ENCODE results near the gene SH3RF3.

The SH3RF3 gene

GRCh38 chr2:109476641-109477441, 347.8 kb downstream of the SH3RF3 start:
- no peak for DNase-seq (ENCODE audit: low spot score)

DNA sequence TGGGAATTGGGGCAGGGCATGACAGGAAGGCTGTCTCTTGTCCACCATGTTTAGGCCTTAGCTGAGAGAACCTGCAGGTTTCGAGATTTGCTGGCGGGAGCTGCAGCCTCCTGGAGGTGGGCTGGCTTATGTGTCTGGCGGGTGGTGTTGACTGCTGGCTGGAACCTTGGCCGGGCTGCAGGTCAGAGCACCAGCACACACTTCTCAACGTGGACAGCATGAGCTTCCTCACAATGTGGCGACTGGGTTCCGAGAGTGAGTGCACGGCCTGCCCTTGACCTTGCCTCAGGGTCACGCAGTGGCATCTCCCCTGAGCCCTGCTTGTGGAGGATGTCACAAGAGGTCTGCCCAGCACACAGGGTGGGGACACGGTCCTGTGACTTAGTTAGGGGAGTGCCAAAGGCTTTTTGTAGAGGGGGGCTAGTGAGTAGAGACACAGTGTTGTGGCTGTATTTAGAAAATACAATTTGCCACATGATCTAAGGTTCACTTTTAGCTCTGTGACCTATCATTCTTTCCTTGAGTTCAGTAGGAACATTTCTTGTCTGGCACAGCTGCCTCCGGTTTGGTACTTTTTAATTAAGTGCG, 350.0 kb downstream of the SH3RF3 start:
- no peak for DNase-seq (ENCODE audit: low spot score)

GRCh38 chr2:109479804-109480203, 350.8 kb downstream of the SH3RF3 start:
- DNase-seq (ENCODE audit: low spot score) = no peak

DNA sequence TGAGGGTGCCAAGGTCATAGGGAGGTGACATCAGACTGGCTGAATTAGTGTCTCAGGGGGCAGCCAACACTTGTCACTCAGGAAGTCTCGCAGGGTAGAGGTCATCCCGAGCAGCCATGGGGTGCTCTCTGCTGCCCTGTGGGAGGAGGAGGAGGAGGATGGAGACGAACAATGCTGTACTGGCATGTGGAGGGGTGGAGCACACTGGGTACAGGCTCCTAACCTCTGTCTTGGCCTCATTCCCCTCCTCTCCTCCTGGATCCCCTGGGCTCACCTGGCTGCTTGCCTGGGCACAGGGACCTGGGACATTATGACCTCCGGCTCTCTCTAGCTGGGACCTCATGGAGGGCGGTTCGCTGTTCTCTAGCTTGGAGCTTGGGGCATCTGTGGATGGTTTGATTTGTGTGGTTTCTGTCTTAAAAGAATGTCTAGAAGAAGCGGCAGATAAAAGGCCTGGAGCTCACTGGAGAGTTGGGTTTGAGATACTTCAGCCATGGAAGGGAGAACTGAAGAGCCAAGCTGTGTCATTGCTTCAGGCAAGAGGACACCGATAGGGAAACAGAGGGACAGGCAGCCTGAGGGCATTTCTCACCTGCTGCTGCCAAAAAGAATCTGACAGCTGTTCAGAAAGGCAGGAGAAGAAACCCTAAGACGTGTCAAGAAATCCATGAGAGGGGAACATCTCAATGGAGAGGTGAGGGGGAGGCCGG, 351.6 kb downstream of the SH3RF3 start:
- DNase-seq (ENCODE audit: low spot score) = no peak

DNA sequence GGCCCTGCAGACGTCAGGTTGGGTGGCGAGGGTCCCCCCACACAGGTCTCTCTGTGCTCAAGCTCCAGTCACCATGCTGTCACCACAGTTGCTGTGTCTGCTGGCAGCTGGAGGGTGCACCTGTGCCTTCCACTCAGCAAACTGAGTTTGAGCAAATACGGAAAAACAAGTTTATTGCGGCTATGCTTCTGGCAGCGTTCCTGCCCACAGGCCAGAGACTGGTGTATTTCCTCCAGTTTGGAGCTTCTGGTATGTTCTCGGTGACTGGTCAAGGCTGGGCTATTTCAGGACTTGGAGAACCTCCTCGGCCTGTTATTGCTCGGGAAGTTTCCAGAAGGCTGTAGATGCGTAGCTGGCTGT, 352.2 kb downstream of the SH3RF3 start:
- DNase-seq (ENCODE audit: low spot score) = no peak

DNA sequence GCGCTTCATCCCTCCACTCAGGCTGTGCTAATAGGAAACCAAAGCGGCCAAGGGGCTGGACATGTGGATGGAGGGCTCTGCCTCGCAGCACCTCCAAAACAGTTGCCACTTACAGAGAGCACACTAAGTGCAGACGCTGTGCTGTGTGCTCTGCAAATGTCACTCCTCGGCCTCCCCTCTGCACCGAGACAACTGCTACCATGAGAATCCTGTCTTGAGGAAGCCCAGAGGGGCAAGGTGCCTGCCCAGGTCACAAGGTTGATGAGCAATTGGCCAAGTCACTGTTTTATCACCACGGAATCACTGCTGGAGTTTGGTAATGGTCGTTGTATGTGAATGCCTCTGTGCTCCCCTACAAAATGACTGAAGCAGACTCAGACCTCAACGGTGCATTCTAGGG, 352.6 kb downstream of the SH3RF3 start:
- DNase-seq (ENCODE audit: low spot score) = no peak

DNA sequence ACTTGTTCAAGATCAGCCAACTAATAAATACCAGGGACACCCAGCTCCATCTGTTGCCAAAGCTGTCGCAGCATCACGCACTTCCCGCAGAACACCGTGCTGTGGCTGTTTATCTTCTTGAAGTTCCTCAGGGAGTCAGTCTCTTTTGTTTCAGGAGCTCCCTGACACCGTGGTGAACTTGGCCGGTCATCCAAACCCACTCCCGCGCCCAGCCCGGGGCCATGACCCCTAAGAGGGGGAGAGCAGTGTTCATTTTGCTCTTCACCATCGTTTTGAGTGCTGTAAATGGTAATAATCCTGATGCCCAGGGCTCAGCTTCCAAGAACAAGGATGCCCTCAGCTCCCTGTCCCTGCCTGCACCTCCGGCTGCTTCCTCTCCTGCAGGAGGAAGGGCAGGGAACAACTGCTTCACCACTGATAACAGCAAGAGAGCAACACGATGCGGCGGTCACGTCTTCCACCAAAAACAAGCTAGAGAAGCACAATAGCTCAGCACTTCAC, 353.4 kb downstream of the SH3RF3 start:
- DNase-seq (ENCODE audit: low spot score) = no peak

GRCh38 chr2:109486711-109487535, 357.9 kb downstream of the SH3RF3 start:
- no peak for DNase-seq (ENCODE audit: low spot score)

DNA sequence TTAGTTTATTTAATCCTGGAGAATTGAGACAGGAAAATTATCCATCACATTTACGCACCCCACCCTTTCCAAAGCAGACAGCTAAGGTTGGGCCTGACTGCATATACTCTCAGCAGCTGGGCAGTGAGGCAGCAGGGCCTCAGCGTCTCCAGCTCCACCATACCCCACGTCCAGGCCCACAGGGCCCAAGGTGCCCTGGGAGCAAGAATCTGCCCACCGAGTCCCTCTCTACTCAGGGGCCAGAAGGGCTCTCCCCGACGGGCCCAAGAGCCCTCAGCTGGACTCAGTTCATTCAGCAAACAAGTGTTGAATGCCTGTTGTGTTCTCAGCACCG, 358.5 kb downstream of the SH3RF3 start:
- DNase-seq (ENCODE audit: low spot score) = no peak

DNA sequence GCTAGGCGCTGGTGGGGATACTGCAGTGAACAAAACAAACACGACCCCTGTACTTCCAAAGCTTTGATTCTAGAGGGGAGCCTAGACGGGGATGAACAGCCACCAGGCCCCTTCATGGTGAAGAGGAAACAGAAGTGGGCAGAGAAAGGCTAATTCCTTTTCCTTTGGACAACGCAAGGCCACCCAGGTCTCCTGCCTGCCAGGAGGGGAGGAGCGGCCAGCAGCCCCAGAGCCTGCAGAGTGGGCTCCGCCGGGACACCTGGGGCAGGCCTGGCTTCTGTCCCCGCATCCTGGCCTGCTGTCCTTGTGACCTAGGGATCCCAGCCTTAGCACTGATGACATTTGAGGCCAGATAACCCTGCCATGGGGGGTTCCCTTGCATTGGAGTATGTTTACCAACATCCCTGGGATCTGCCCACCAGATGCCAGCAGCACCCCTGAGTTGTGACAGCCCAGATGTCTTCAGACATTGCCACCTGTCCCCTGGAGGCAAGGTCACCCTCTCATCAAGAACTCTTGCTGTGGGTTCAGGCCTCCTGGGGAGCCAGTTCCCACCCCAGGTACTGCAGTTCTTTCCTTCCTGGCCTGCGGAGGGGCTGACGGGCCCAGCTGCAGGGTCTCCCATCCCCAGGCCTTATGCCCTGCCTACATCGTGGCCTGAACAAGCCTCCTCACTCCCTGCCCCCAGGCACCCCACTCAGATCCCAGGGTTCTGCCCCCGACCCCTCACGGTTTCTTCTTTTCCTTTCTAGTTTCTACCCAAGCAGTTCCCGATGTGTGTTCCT, 359.1 kb downstream of the SH3RF3 start:
- no peak for DNase-seq (ENCODE audit: low spot score)

DNA sequence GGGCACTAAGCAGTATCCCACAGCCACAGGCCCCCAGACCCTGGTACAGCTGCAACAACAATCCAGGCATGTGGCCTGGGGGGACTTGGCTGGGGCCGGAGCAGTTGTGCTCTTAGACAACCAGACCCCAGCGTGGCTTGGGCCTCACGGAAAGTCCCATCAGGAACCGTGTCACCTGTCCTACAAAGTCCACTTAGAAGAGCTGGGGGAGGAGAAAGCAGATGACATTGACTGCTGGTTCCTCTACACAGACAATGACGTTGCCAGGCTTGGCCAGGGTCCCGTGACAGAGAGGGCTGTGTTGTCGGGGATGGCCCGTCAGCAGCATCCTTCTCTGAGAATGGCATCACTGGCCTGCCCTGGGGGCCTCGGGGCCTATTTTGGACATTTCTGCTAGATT, 360.3 kb downstream of the SH3RF3 start:
- no peak for DNase-seq (ENCODE audit: low spot score)

DNA sequence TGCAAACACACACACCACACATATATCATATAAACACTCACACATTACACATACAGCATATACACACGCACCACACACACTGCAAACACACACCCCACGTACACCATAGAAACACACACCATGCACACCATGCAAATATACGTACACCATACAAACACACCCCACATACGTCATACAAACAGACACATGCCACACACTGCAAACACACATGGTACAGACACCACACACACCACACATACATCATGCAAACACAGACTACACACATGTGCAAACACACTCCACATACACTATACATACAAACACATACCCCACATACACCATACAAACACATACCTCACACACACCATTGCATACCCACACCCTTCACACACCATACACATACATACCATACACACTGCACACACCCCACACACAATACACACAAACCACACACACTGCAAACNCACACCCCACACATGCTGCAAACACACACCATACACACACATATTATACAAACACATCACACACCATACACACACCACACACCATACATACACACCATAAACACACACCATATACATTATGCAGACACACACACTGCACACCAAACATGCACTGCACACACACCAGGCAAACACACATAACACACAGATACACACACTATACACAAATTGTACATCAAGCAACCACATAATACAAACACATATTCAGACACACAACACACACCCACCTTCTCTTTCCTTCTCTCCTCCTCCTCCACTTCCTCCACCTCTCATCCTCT, 364.4 kb downstream of the SH3RF3 start:
- no peak for DNase-seq (ENCODE audit: low spot score)

- DNase-seq (ENCODE audit: low spot score) = no peak
Observed at GRCh38 chr2:109494351-109494750, 365.3 kb downstream of the SH3RF3 start.

DNA sequence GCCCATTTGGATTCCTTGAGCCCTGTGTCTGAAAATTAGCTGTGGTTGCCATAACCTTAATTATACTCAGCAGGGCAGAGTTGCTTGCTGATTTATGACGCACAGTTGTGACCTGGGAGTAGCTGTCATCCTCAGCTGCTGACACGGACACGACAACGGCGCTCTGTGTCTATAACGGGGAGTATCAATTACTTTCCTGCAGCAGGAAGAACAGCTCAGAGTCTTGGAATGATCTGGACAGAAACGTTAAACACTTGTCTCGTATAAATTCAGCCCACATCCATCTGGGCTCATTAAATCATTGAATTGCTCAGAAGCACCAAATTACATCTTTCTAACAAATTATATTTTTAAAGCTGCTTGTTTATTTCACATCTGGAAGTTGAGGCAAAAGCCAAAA, 368.5 kb downstream of the SH3RF3 start:
- DNase-seq (ENCODE audit: low spot score) = no peak

DNA sequence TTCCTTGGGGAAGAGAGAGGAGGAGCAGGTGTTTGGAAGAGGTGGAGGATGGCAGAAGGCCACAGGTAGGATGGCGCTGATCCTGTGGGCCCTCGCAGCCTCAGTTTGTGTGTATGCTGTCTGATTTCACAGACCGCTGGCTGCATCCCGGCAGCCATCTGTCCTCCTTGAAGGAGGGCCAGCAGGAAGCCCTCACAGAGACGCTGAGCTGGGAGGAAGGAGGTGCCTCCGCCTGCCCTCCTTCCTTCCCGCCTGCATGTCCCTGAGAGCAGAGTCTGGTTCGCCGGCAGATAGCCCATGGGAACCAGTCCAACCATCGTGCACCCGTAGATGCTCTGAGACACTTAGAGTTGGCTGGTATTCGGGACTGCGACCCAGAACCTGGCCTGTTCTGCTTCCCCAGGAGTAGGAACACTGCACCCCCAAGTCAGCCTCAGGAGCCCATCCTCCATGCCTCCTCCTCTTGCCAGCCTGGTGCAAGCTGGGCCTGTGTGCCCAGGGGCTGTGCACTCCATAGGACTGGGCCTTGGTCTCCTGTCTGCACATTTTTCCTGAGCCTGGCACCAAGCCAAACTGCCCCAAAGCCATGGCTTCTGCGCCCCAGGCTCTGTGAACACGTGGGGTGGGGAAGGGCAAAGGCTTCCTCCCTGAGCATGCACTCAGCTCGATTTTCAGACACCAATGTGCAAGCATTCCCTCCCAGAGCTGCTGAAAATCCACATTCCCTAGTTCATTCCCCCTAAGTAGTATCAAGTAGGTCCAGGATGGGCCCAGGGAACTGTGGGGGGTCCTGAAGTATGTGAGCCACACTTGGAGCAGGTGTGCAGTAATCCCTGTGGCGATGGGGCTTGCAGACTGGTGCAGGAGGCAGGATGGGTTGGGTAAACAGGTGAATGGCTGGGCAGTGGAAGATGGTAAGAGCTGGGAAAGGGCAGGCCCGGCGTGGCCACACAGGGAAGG, 369.2 kb downstream of the SH3RF3 start:
- DNase-seq (ENCODE audit: low spot score) = no peak

GRCh38 chr2:109498906-109499305, 369.9 kb downstream of the SH3RF3 start:
- no peak for DNase-seq (ENCODE audit: low spot score)

GRCh38 chr2:109499566-109499965, 370.6 kb downstream of the SH3RF3 start:
- no peak for DNase-seq (ENCODE audit: low spot score)

DNA sequence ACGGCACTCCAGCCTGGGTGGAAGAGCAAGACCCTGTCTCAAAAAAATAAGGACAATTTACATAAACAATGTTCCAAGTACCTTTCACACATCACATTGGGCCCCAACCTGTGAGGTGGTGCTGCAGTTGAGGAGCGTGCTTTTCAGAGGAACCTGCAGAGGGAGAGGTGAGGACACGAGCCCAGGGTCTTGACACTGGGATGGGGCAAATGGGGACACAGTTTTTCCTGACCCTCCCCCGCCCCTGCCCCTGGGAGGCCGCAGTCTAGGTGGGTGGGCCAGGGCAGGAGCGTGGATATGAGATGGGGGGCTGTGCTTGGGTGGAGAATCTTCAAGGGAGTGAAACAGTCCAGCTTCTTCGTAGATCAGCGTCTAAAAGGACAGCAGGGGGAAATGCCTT, 371.9 kb downstream of the SH3RF3 start:
- no peak for DNase-seq (ENCODE audit: low spot score)

DNA sequence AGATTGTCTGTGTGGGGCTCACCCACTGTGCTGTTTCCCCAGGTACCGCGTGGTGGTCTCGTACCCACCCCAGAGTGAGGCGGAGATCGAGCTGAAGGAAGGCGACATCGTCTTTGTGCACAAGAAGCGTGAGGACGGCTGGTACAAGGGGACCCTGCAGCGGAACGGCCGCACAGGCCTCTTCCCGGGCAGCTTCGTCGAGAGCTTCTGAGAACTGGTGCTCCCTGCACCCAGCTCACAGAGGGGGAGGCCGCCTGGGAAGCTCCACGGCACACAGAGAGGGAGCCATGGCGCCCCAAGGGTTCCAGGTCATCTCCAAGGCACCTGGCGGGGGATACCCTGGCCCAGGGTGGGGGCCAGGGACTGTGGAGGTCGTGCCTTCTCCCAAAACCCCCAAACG, 372.5 kb downstream of the SH3RF3 start:
- no peak for DNase-seq (ENCODE audit: low spot score)

- no peak for DNase-seq (ENCODE audit: low spot score)
Observed at GRCh38 chr2:109503191-109503590, 374.2 kb downstream of the SH3RF3 start.
